Retinal pigment epithelial cell (primary cell): ENCODE results near the gene SLC2A11.
A peak's percentile ranks its signal among the peaks of the same experiment; 100 is the strongest.

Experiments used
- DNase-seq: peaks from one replicate; pipeline ENCODE4 v3.0.0-alpha.2; 2010; ENCODE audit warnings: low read depth
- H3K4me3 ChIP-seq: 2 replicates; pipeline ENCODE4 v1.5.1; 2011; ENCODE audit warnings: mild to moderate bottlenecking, low read length, control low read depth, moderate library complexity
- TF ChIP-seq, protein P1 (sequence below): conservative IDR thresholded peaks from 2 replicates; pipeline ENCODE4 v1.5.1; 2011; ENCODE audit warnings: low read depth, low read length, control low read depth, inconsistent platforms

SLC2A11 gene

DNA sequence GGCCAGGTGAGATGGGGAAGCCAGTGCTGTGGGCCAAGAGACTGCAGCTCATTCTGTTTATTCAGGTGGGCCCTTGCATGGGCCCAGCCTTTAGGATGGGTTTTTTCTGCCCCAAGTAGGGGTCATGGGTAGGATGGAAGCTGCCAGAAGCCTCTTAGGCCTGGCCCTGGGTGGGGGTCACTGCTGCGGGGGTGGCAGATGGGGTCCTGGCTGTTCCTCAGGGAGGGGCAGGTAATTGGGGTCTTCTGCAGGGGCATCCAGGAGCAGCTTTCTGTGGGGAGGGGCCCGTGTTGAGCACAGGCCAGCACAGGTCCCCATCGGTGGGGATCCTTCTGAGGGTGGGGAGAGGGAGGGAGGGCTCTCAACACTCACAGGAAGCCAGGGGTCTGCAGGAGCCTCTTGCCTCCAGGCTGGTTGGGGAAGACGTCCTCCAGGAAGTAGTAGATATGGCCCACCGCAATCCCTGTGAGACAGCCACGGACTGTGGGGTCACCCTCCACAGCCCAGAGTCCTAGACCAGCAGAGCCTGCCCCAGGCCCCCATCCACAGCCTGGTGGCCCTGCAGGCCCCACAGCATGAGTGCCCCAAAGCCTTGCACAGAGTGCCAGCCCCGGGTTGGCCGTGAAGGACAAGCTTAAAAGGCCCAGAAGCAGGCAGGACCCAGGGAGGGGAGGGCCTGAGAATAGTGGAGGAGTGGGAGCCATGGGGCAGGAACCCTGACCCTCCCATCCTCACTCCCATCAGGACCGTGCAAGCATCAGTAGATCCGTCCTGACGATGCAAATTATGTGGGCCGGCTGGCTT is 20.8 kb upstream of the SLC2A11 start:
- DNase-seq = no peak
- TF ChIP-seq, protein P1, sequence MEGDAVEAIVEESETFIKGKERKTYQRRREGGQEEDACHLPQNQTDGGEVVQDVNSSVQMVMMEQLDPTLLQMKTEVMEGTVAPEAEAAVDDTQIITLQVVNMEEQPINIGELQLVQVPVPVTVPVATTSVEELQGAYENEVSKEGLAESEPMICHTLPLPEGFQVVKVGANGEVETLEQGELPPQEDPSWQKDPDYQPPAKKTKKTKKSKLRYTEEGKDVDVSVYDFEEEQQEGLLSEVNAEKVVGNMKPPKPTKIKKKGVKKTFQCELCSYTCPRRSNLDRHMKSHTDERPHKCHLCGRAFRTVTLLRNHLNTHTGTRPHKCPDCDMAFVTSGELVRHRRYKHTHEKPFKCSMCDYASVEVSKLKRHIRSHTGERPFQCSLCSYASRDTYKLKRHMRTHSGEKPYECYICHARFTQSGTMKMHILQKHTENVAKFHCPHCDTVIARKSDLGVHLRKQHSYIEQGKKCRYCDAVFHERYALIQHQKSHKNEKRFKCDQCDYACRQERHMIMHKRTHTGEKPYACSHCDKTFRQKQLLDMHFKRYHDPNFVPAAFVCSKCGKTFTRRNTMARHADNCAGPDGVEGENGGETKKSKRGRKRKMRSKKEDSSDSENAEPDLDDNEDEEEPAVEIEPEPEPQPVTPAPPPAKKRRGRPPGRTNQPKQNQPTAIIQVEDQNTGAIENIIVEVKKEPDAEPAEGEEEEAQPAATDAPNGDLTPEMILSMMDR = no peak
- H3K4me3 ChIP-seq = no peak overlapping the region

DNA sequence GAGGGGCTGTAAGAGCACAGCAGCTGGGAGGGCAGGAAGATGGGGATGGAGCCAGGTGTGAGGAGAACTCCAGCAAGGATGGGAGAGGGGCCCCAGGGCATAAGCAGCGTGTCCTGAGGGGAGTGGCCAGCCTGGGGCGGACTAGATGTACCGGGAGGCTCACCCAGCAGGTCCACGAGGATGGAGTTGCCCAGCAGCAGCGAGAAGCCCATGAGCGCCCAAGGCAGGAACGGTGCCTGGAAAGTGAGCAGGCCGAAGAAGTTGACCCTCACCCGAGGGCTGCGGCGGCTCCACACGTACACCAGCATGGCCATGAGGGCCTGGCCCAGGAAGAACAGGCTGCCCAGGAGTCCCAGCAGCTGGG is 20.2 kb upstream of the SLC2A11 start:
- no peak overlapping the region for H3K4me3 ChIP-seq
- no peak for DNase-seq
- TF ChIP-seq, protein P1 = no peak

DNA sequence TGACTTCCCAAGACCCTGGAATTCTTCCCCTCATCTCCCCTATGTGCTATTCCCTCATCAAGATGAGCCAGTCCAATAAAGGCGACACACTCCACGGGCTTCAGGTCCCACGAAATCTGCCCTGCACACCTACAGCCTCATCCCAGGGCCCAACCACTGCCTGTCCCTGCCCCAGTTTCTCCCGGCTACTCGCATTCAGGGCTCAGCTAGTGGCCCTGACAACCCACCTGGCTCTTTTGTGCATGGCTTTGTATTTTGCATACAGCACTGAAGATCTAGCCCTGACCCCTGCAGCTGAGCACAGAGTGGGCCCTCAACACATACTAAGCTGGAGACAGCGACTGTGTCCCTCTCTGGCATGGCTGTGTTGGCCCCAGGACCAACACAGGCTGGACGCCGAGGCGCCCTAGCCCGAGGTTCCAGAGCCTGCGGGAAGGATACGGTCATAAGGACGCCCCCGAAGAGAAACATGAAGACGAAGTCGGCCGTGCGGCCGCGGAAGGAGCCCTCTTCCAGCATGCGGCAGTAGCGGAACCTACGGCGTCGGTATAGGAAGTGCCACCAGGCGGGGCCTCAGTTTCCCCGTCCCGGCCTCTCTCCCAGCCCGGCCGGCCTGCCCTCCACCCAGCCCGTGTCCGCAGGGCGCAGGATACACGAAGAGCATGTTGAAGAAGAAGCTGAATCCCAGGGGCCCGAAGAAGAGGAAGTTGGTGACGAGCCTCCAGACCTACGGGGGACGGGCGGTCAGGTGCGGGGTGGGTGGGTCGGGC is 19.6 kb upstream of the SLC2A11 start:
- TF ChIP-seq, protein P1 = no peak
- H3K4me3 ChIP-seq = peak overlapping the region; percentile 48
- DNase-seq = no peak

DNA sequence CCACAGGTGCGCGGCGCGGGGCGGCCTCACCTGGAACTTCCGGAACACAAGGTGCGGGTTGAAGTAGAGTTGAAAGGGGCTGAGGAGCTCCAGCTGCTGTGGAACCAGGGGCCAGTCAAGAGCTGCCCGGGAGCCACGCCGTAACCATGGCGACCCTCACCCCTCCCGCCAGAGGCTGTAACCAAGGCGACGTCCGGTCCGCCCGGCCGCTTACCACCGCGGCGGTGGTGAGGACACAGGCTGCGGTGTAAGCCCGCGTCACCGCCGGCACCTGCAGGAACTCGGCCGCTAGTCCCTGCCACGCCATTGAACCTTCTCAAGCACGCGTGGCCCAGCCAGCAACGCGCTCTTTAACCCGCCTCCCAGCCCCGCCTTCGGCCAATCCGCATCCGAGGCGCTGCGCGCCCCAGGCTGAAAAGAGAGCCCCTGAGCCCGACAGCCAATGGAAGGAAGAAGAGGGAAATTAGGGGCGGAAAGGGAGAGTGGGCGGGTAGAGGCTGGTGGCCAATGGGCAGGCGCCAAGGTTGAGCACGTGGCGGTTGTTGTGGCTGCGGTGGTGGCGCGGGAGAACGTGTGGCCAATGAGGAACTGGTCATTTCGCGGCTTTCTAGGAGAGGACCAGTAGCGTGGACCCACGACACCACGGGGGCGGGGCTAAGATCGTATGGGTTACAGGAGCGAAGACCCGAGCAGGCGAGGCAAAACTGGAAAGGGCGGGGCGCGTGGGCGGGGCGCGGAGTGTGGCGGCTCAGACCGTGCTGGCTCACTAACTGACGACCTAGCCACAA is 18.8 kb upstream of the SLC2A11 start, which contains the start of gene DERL3:
TSS of gene DERL3 (minus strand) at position 326 of the 788 bp plus-strand sequence. CDS start at position 307, 19 bp downstream.
- DNase-seq = peak; percentile 95
- peak within 1 kb of the TSS; percentile 48 for H3K4me3 ChIP-seq

DNA sequence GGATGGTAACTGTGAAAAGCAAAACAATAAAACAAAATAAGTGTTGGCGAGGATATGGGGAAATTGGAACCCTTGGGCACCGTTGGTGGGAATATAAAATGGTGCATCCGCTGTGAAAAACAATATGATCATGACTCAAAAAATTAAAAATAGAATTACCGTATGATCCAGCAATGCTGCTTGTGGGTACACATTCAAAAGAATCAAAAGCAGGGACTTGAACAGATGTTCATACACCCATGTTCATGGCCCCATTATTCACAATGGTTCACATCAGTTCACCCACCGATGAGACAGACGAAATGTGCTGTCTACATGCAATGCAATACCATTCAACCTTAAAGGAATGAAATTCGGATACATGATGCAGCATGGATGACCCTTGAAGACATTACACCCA is 17.6 kb upstream of the SLC2A11 start:
- TF ChIP-seq, protein P1 = no peak
- no peak for DNase-seq
- H3K4me3 ChIP-seq = no peak overlapping the region

More for the DNA sequence above, 18.8 kb upstream of the SLC2A11 start, which contains the start of gene DERL3:
- TF ChIP-seq, protein P1 = no peak

DNA sequence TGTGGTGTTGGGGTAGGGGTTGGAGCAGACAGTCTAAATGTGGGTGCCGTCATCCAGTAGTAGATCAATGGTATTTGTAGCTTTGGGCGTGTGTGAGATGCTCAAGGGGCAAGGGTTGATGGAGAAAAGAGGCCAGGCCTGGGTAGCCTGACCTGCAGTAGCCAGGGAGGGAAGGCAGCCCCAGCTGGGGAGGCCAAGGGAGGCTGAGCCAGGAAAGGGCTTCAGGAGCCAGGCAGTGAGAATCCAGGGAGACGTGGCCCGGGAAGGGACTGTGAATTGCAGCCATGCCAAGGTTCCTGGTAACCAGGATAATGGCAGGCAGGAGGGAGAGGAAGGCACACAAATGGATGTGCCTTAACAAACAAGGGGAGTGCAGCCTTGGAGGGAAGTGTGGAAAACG is 16.4 kb upstream of the SLC2A11 start:
- TF ChIP-seq, protein P1 = no peak
- H3K4me3 ChIP-seq = no peak overlapping the region
- no peak for DNase-seq
